ENCODE data around the gene MEGF11.

GRCh38 chr15:66123799-66124198, 129.8 kb downstream of the MEGF11 start:
- TF ChIP-seq GATA3 (IDR thresholded peaks at IDR 0.05; ENCODE audit: low read depth, low read length) (no peak; the same call in 1 of the 2 replicates), GATA2 (IDR thresholded peaks at IDR 0.05; ENCODE audit: low read depth, low read length) (peak; percentile 90)
